Measurements from ENCODE around the gene RNF10. TPM values are rescaled to one million over a fixed set of nuclear protein-coding genes. Genes with fewer than 3 reads are reported as not detected.

RNF10 gene
- total and polyA plus RNA-seq, 10 donors: 101 to 428 (median 227) TPM

GRCh38 chr12:120583478-120584030 lies 49.4 kb downstream of the RNF10 start:
- Histone ChIP-seq H3K4me3 (peak overlapping the region in 2 of 8 donors; percentile 46), H3K4me1 (peaks cover 9 to 58% (median 42%) of the 10 kb centered on the region in 6 donors), H3K36me3 (peaks cover 0 to 17% (median 14%) of the 10 kb centered on the region in 6 donors), H3K27ac (no peak overlapping the region), H3K9me3 (no peaks in the 10 kb centered on the region), H3K27me3 (replicated peaks in 1 of 7) (peaks cover 0 to 26% (median 0%) of the 10 kb centered on the region in 7 donors)
- no peak for TF ChIP-seq POLR2A (IDR thresholded peaks at IDR 0.05)
- TF ChIP-seq POLR2AphosphoS5 (IDR thresholded peaks at IDR 0.05): peak in 1 of 3 donors; percentile 17
- TF ChIP-seq CTCF (IDR thresholded peaks at IDR 0.05 in 8 of 11, conservative IDR thresholded peaks at IDR 0.05 in 3 of 11): peak; percentile 67 to 90 (median 85)
- 16 to 23% (median 19%) methylated on average over 20 of the region's 20 CpGs for WGBS, 5 donors
- peak; percentile 94 for DNase-seq
- intact Hi-C loops (cut with DNase I; ENCODE audit: low total_unique reads): loop anchor here (5.0 to 10.0 kb wide), 2 partner anchors 129 to 531 kb away; partner anchors contain the start of gene UNC119B

- Histone ChIP-seq H3K27me3 (replicated peaks in 1 of 7) (peaks cover 0 to 26% (median 0%) of the 10 kb centered on the region in 7 donors), H3K27ac (peak overlapping the region in 2 of 8 donors; percentile 5 to 45), H3K4me3 (peak overlapping the region; percentile 4 to 64 (median 40)), H3K4me1 (peaks cover 9 to 52% (median 42%) of the 10 kb centered on the region in 6 donors), H3K36me3 (peaks cover 0 to 7% (median 4%) of the 10 kb centered on the region in 6 donors), H3K9me3 (no peaks in the 10 kb centered on the region)
- TF ChIP-seq CTCF (IDR thresholded peaks at IDR 0.05 in 8 of 11, conservative IDR thresholded peaks at IDR 0.05 in 3 of 11): peak in 8 of 11 experiments; percentile 14 to 53 (median 30)
- TF ChIP-seq POLR2AphosphoS5 (IDR thresholded peaks at IDR 0.05): peak in 2 of 3 donors; percentile 9 to 44
- no peak for TF ChIP-seq POLR2A (IDR thresholded peaks at IDR 0.05)
- DNase-seq: peak; percentile 86
- intact Hi-C loops (cut with DNase I; ENCODE audit: low total_unique reads): loop anchor here (5.0 to 10.0 kb wide), 2 partner anchors 128 to 530 kb away; partner anchors contain the start of gene UNC119B
- WGBS, 5 donors: 2 to 6% (median 4%) methylated on average over 17 to 65 of the region's 65 CpGs
Measured at GRCh38 chr12:120584343-120585149, 50.4 kb downstream of the RNF10 start.

GRCh38 chr12:120586206-120586605 lies 52.0 kb downstream of the RNF10 start:
- Histone ChIP-seq H3K9me3 (no peaks in the 10 kb centered on the region), H3K4me3 (no peak overlapping the region), H3K36me3 (no peaks in the 10 kb centered on the region), H3K27ac (no peak overlapping the region), H3K4me1 (peaks cover 6 to 36% (median 30%) of the 10 kb centered on the region in 6 donors), H3K27me3 (replicated peaks in 1 of 7) (peaks cover 0 to 26% (median 0%) of the 10 kb centered on the region in 7 donors)
- DNase-seq: no peak
- TF ChIP-seq CTCF (IDR thresholded peaks at IDR 0.05 in 8 of 11, conservative IDR thresholded peaks at IDR 0.05 in 3 of 11) (no peak), POLR2A (IDR thresholded peaks at IDR 0.05) (no peak), POLR2AphosphoS5 (IDR thresholded peaks at IDR 0.05) (no peak)
- 75 to 81% (median 78%) methylated on average over 7 of the region's 7 CpGs for WGBS, 5 donors
- intact Hi-C loops (cut with DNase I; ENCODE audit: low total_unique reads): loop anchor here (10.0 kb wide), 1 partner anchor 529 kb away; no protein-coding TSS in a partner anchor
